HCT116 (cell line): Measurements from ENCODE around the gene TYMS. TPM values are rescaled to one million over a fixed set of nuclear protein-coding genes. Genes with fewer than 3 reads are reported as not detected.

Experiments used
- ATAC-seq: fragments of 200-7000 bp; cut with Tn5 transposase; 2 replicates; pipeline ENCODE4 v1.9.1; 2020; ENCODE audit warnings: mild to moderate bottlenecking, moderate library complexity
- BruUV-seq: library from RNA; stranded (reverse); fragments of 400-500 nt; replicated peaks from 2 replicates; lab custom pipeline; 2021; lab: Mats Ljungman, UMichigan
- CTCF ChIA-PET: fragments of 300-600 bp; sonication (Branson Sonifier 250); formaldehyde crosslinking; loops from one replicate; lab custom pipeline; 2021; ENCODE audit warnings: antibody characterized with exemption; lab: Charles Lee
- POLR2A ChIA-PET: fragments of 300-600, 350-600 bp; sonication (Branson Sonifier 250); formaldehyde crosslinking; loops from one replicate; lab custom pipeline; 2021; ENCODE audit warnings: antibody characterized with exemption; lab: Charles Lee
- RAD21 ChIA-PET, 2 experiments: fragments of 300-600 bp; sonication (Branson Sonifier 250); formaldehyde crosslinking; loops; one replicate each; lab custom pipeline; 2023; ENCODE audit warnings: low total read pairs in 2 of 2; ENCODE audit not compliant: uncharacterized antibody in 2 of 2, unreplicated experiment in 2 of 2, low non-redundant PET in 1 of 2; lab: Charles Lee
- DNase-seq: peaks from one replicate; pipeline ENCODE4 v3.0.0-alpha.2; 2010; ENCODE audit warnings: low read depth, low spot score
- H2AFZ ChIP-seq: fragments of 200-600 bp; shearing (Covaris generic), sonication (generic); 2 replicates; pipeline ENCODE4 v1.6.1; 2017; ENCODE audit warnings: low read depth, mixed run types, mixed read lengths, antibody characterized with exemption, low read length; ENCODE audit not compliant: poor library complexity, severe bottlenecking
- H3K27ac ChIP-seq: 2 replicates; pipeline ENCODE4 v1.5.1; 2012; ENCODE audit warnings: low read depth, low read length
- H3K27me3 ChIP-seq: fragments of 200-600 bp; sonication (generic); 2 replicates; pipeline ENCODE4 v1.6.1; 2016; ENCODE audit warnings: mixed run types, low read length, mixed read lengths; ENCODE audit not compliant: insufficient read depth
- H3K36me3 ChIP-seq, 2 experiments: fragments of 200-500 bp in 1 of 2; fragments of 200-600 bp in 1 of 2; sonication (Bioruptor generic) in 1 of 2; sonication (generic) in 1 of 2; 2 replicates each; pipeline versions ENCODE4 v1.5.1 to v1.6.1; 2014 to 2016; ENCODE audit warnings: low read length in 2 of 2, inconsistent platforms in 1 of 2, mixed read lengths in 1 of 2, mixed run types in 1 of 2; ENCODE audit not compliant: insufficient read depth in 2 of 2, control insufficient read depth in 1 of 2
- H3K4me1 ChIP-seq, 2 experiments: fragments of 200-600 bp in 1 of 2; sonication (generic) in 1 of 2; 2 replicates each; pipeline versions ENCODE4 v1.5.1 to v1.6.1; 2012 to 2017; ENCODE audit warnings: low read length in 2 of 2, inconsistent platforms in 1 of 2, mild to moderate bottlenecking in 1 of 2, mixed read lengths in 1 of 2, mixed run types in 1 of 2, moderate library complexity in 1 of 2; ENCODE audit not compliant: insufficient read depth in 2 of 2, control insufficient read depth in 1 of 2
- H3K4me2 ChIP-seq: fragments of 200-600 bp; sonication (generic); 2 replicates; pipeline ENCODE4 v1.6.1; 2017; ENCODE audit warnings: mixed run types, low read length, mixed read lengths
- H3K4me3 ChIP-seq, 2 experiments: fragments of 200-600 bp in 1 of 2; sonication (generic) in 1 of 2; replicated peaks in 1 of 2; 2 replicates each; pipeline ENCODE4 v1.5.1; 2011 to 2016; ENCODE audit warnings: low read length in 2 of 2, control low read depth in 1 of 2, low read depth in 1 of 2, mild to moderate bottlenecking in 1 of 2, mixed read lengths in 1 of 2, mixed run types in 1 of 2
- H3K79me2 ChIP-seq: fragments of 200-600 bp; sonication (generic); 2 replicates; pipeline ENCODE4 v1.6.1; 2017; ENCODE audit warnings: mild to moderate bottlenecking, mixed run types, low read length, moderate library complexity, mixed read lengths; ENCODE audit not compliant: insufficient read depth
- H3K9ac ChIP-seq: fragments of 200-600 bp; sonication (generic); 2 replicates; pipeline ENCODE4 v1.6.1; 2016; ENCODE audit warnings: low read length, mixed read lengths
- H3K9me2 ChIP-seq: fragments of 200-600 bp; sonication (generic), shearing (Covaris generic); 2 replicates; pipeline ENCODE4 v1.6.1; 2017; ENCODE audit warnings: mixed run types, mild to moderate bottlenecking, moderate library complexity; ENCODE audit not compliant: insufficient read depth
- H3K9me3 ChIP-seq, 2 experiments: fragments of 200-500 bp in 1 of 2; fragments of 200-600 bp in 1 of 2; sonication (Bioruptor generic) in 1 of 2; sonication (generic) in 1 of 2; 2 replicates each; pipeline ENCODE4 v1.6.1; 2014 to 2017; ENCODE audit warnings: low read length in 2 of 2, mixed read lengths in 2 of 2, inconsistent platforms in 1 of 2, low read depth in 1 of 2, mild to moderate bottlenecking in 1 of 2, mixed run types in 1 of 2, moderate library complexity in 1 of 2; ENCODE audit not compliant: control insufficient read depth in 1 of 2, insufficient read depth in 1 of 2
- H4K20me1 ChIP-seq: fragments of 200-600 bp; sonication (generic), shearing (Covaris generic); 2 replicates; pipeline ENCODE4 v1.6.1; 2017; ENCODE audit warnings: mixed run types, mild to moderate bottlenecking, moderate library complexity; ENCODE audit not compliant: insufficient read depth
- CBX3 ChIP-seq: IDR thresholded peaks from 2 replicates; pipeline ENCODE4 v1.6.1; 2012; ENCODE audit warnings: low read depth
- EZH2 ChIP-seq: fragments of 200-600 bp; sonication (generic); IDR thresholded peaks from 2 replicates; pipeline ENCODE4 v1.6.1; 2017; ENCODE audit warnings: antibody characterized with exemption, mixed run types
- EZH2phosphoT487 ChIP-seq: fragments of 200-600 bp; IDR thresholded peaks from 2 replicates; pipeline ENCODE4 v1.6.1; 2018; ENCODE audit warnings: antibody characterized with exemption, borderline replicate concordance
- FOSL1 ChIP-seq: IDR thresholded peaks from 2 replicates; pipeline ENCODE4 v1.6.1; 2012; ENCODE audit warnings: low read depth
- JUND ChIP-seq: IDR thresholded peaks from 2 replicates; pipeline ENCODE4 v1.6.1; 2012
- POLR2AphosphoS5 ChIP-seq: IDR thresholded peaks from 2 replicates; pipeline ENCODE4 v1.6.1; 2011; ENCODE audit warnings: mild to moderate bottlenecking, low read depth, low read length, moderate library complexity
- RAD21 ChIP-seq: IDR thresholded peaks from 2 replicates; pipeline ENCODE4 v1.6.1; 2012; ENCODE audit warnings: low read depth, mild to moderate bottlenecking
- SIN3A ChIP-seq: IDR thresholded peaks from 2 replicates; pipeline ENCODE4 v1.6.1; 2012; ENCODE audit warnings: low read depth
- YY1 ChIP-seq: IDR thresholded peaks from 2 replicates; pipeline ENCODE4 v1.6.1; 2011; ENCODE audit warnings: low read length, low read depth, moderate library complexity, mild to moderate bottlenecking; ENCODE audit not compliant: insufficient replicate concordance; ENCODE audit errors: extremely low read depth
- intact Hi-C: fragments of 100-400 bp; cut with micrococcal nuclease; formaldehyde crosslinking; loops from 2 replicates; pipeline ENCODE4 v1.10.0; 2022
- total RNA-seq: library from RNA; stranded (reverse); gene quantifications from one replicate; pipeline ENCODE4 v1.2.1, GENCODE V29; 2021; ENCODE audit not compliant: unreplicated experiment
- TF ChIP-seq, protein P1 (sequence below): IDR thresholded peaks from 2 replicates; pipeline ENCODE4 v1.6.1; 2012
- TF ChIP-seq, protein P2 (sequence below), 3 experiments: fragments of 200-600 bp in 1 of 3; sonication (generic) in 1 of 3; IDR thresholded peaks in 2 of 3; conservative IDR thresholded peaks in 1 of 3; 2 replicates each; pipeline ENCODE4 v1.5.1; 2012 to 2017; ENCODE audit warnings: low read depth in 2 of 3, low read length in 2 of 3, antibody characterized with exemption in 1 of 3, borderline replicate concordance in 1 of 3, control low read depth in 1 of 3, mild to moderate bottlenecking in 1 of 3, mixed read lengths in 1 of 3, mixed run types in 1 of 3, moderate library complexity in 1 of 3; ENCODE audit not compliant: insufficient read depth in 1 of 3

The TYMS gene
- total RNA-seq, 1 experiment from 2014 or later, result 245 TPM

DNA sequence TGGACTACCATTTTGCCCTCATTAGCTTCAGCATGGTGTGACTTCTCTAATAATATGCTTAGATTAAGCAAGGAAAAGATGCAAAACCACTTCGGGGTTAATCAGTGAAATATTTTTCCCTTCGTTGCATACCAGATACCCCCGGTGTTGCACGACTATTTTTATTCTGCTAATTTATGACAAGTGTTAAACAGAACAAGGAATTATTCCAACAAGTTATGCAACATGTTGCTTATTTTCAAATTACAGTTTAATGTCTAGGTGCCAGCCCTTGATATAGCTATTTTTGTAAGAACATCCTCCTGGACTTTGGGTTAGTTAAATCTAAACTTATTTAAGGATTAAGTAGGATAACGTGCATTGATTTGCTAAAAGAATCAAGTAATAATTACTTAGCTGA is 16.3 kb downstream of the TYMS start:
- H3K9ac ChIP-seq, result no peak overlapping the region
- ATAC-seq (no peak), DNase-seq (no peak)
- ChIA-PET POLR2A (no interaction called here), CTCF (no interaction called here), RAD21 (no interaction called here)
- no peak overlapping the region for H3K27ac ChIP-seq
- peaks cover 24% of the 10 kb centered on the region for H3K79me2 ChIP-seq
- H3K4me1 ChIP-seq, result no peaks in the 10 kb centered on the region
- no peaks in the 10 kb centered on the region for H3K9me3 ChIP-seq
- no peaks in the 10 kb centered on the region for H3K27me3 ChIP-seq
- H3K4me2 ChIP-seq, result no peak overlapping the region
- TF ChIP-seq EZH2phosphoT487, result no peak
- TF ChIP-seq JUND, result no peak
- no peak for TF ChIP-seq POLR2AphosphoS5
- TF ChIP-seq, protein P1, sequence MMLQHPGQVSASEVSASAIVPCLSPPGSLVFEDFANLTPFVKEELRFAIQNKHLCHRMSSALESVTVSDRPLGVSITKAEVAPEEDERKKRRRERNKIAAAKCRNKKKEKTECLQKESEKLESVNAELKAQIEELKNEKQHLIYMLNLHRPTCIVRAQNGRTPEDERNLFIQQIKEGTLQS, result no peak
- TF ChIP-seq EZH2, result no peak
- TF ChIP-seq YY1, result no peak
- TF ChIP-seq CBX3, result no peak
- TF ChIP-seq RAD21, result no peak
- TF ChIP-seq, protein P2, sequence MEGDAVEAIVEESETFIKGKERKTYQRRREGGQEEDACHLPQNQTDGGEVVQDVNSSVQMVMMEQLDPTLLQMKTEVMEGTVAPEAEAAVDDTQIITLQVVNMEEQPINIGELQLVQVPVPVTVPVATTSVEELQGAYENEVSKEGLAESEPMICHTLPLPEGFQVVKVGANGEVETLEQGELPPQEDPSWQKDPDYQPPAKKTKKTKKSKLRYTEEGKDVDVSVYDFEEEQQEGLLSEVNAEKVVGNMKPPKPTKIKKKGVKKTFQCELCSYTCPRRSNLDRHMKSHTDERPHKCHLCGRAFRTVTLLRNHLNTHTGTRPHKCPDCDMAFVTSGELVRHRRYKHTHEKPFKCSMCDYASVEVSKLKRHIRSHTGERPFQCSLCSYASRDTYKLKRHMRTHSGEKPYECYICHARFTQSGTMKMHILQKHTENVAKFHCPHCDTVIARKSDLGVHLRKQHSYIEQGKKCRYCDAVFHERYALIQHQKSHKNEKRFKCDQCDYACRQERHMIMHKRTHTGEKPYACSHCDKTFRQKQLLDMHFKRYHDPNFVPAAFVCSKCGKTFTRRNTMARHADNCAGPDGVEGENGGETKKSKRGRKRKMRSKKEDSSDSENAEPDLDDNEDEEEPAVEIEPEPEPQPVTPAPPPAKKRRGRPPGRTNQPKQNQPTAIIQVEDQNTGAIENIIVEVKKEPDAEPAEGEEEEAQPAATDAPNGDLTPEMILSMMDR (IDR thresholded peaks at IDR 0.05 in 2 of 3, conservative IDR thresholded peaks at IDR 0.05 in 1 of 3; ENCODE audit: borderline replicate concordance in 1 of 3, insufficient read depth in 1 of 3, low read depth in 2 of 3, low read length in 2 of 3), result no peak
- TF ChIP-seq FOSL1, result no peak
- no peak for TF ChIP-seq SIN3A
- peaks cover 1% of the 10 kb centered on the region; the same call in 1 of the 2 replicates for H4K20me1 ChIP-seq
- no peak overlapping the region for H3K4me3 ChIP-seq
- intact Hi-C loops, result no loop called here
- no peak overlapping the region for H2AFZ ChIP-seq
- no TSS peak for BruUV-seq
- H3K9me2 ChIP-seq, result no peaks in the 10 kb centered on the region
- peaks cover 54 to 57% of the 10 kb centered on the region in 2 experiments for H3K36me3 ChIP-seq
